HEK293 (cell line): Measurements from ENCODE around the gene AGFG1.

Source experiments
- CTCF ChIP-seq: fragments of 450-650 bp; formaldehyde crosslinking; IDR thresholded peaks from 2 replicates; pipeline ENCODE4 v1.5.1; 2016; ENCODE audit warnings: missing biosample characterization, missing genetic modification characterization
- REST ChIP-seq: fragments of 450-650 bp; formaldehyde crosslinking; IDR thresholded peaks from 2 replicates; pipeline ENCODE4 v1.5.1; 2016; ENCODE audit warnings: missing biosample characterization, missing genetic modification characterization
- SCRT1 ChIP-seq: fragments of 450-650 bp; formaldehyde crosslinking; IDR thresholded peaks from 2 replicates; pipeline ENCODE4 v1.5.1; 2016; ENCODE audit warnings: missing biosample characterization, missing genetic modification characterization, borderline replicate concordance
- ZBTB17 ChIP-seq: fragments of 450-650 bp; formaldehyde crosslinking; IDR thresholded peaks from 2 replicates; pipeline ENCODE4 v1.5.1; 2016; ENCODE audit warnings: missing biosample characterization, missing genetic modification characterization
- ZNF223 ChIP-seq: fragments of 450-650 bp; formaldehyde crosslinking; IDR thresholded peaks from 2 replicates; pipeline ENCODE4 v1.5.1; 2016; ENCODE audit warnings: missing biosample characterization, missing genetic modification characterization
- ZNF24 ChIP-seq: fragments of 450-650 bp; formaldehyde crosslinking; IDR thresholded peaks from 2 replicates; pipeline ENCODE4 v1.5.1; 2016; ENCODE audit warnings: missing biosample characterization, missing genetic modification characterization
- ZNF274 ChIP-seq, 2 experiments: fragments of 200-500 bp in 1 of 2; fragments of 450-650 bp in 1 of 2; sonication (Bioruptor generic) in 1 of 2; formaldehyde crosslinking in 1 of 2; IDR thresholded peaks; 2 replicates each; pipeline versions ENCODE4 v1.5.1 to v1.6.1; 2014 to 2016; ENCODE audit warnings: borderline replicate concordance in 1 of 2, inconsistent platforms in 1 of 2, low read length in 1 of 2, missing biosample characterization in 1 of 2, missing genetic modification characterization in 1 of 2
- ZNF416 ChIP-seq: fragments of 450-650 bp; formaldehyde crosslinking; IDR thresholded peaks from 2 replicates; pipeline ENCODE4 v1.5.1; 2016; ENCODE audit warnings: missing biosample characterization, missing genetic modification characterization
- ZNF433 ChIP-seq: fragments of 450-650 bp; formaldehyde crosslinking; IDR thresholded peaks from 2 replicates; pipeline ENCODE4 v1.5.1; 2016; ENCODE audit warnings: missing biosample characterization, missing genetic modification characterization, low read depth
- ZNF549 ChIP-seq: fragments of 450-650 bp; IDR thresholded peaks from 2 replicates; pipeline ENCODE4 v1.5.1; 2018; ENCODE audit warnings: missing biosample characterization, missing genetic modification characterization, mild to moderate bottlenecking, inconsistent platforms, moderate library complexity

- no peak for TF ChIP-seq ZNF223
- no peak for TF ChIP-seq ZNF24 (tag by site-specific recombination)
- no peak for TF ChIP-seq CTCF (tag by site-specific recombination)
- no peak for TF ChIP-seq SCRT1 (tag by site-specific recombination)
- TF ChIP-seq ZNF549 (tag by site-specific recombination) = no peak
- no peak for TF ChIP-seq ZNF416 (tag by site-specific recombination)
- TF ChIP-seq REST (tag by site-specific recombination) = no peak
- no peak for TF ChIP-seq ZNF274 (IDR thresholded peaks at IDR 0.05; ENCODE audit: low read length)
- no peak for TF ChIP-seq ZNF274 (tag by site-specific recombination; IDR thresholded peaks at IDR 0.05; ENCODE audit: borderline replicate concordance)
- no peak for TF ChIP-seq ZNF433 (tag by site-specific recombination)
- no peak for TF ChIP-seq ZBTB17
These were observed 43.1 kb upstream of the AGFG1 start for GRCh38 chr2:227428731-227429285.
